HL-60 (cell line): Measurements from ENCODE around the gene RHO.
"Not testable (repeated sequence)": the region's sequence is repeated elsewhere in the genome, so short reads cannot be mapped to it uniquely, and the experiment has no call there.

Source experiments
- DNase-seq, 2 experiments: peaks; one replicate each; pipeline ENCODE4 v3.0.0-alpha.2; 2010 to 2020; ENCODE audit warnings: low read depth in 1 of 2, low spot score in 1 of 2
- H3K27ac ChIP-seq: fragments of 250-450 bp; sonication (Bioruptor Pico); replicated peaks from 2 replicates; pipeline ENCODE4 v1.5.1; 2020; ENCODE audit warnings: mild to moderate bottlenecking, moderate library complexity
- H3K27me3 ChIP-seq: fragments of 250-450 bp; sonication (Bioruptor Pico); 2 replicates; pipeline ENCODE4 v1.5.1; 2021; ENCODE audit warnings: mild to moderate bottlenecking, moderate library complexity; ENCODE audit not compliant: insufficient read depth, poor library complexity, severe bottlenecking
- H3K4me3 ChIP-seq: replicated peaks from 2 replicates; pipeline ENCODE4 v1.5.1; 2011; ENCODE audit warnings: mild to moderate bottlenecking, control low read depth, low read length; ENCODE audit not compliant: insufficient read depth
- GABPA ChIP-seq: IDR thresholded peaks from 2 replicates; pipeline ENCODE4 v1.6.1; 2012; ENCODE audit warnings: low read depth
- POLR2AphosphoS5 ChIP-seq: IDR thresholded peaks from 2 replicates; pipeline ENCODE4 v1.6.1; 2012; ENCODE audit warnings: low read depth
- SPI1 ChIP-seq: IDR thresholded peaks from 2 replicates; pipeline ENCODE4 v1.6.1; 2012; ENCODE audit warnings: low read depth, mild to moderate bottlenecking, borderline replicate concordance
- TF ChIP-seq, protein P1 (sequence below): IDR thresholded peaks from one replicate; pipeline ENCODE4 v1.5.1; 2011; ENCODE audit warnings: low read length, control low read depth, inconsistent platforms; ENCODE audit not compliant: insufficient read depth
- TF ChIP-seq, protein P2 (sequence below): IDR thresholded peaks from 2 replicates; pipeline ENCODE4 v1.6.1; 2012; ENCODE audit warnings: low read depth; ENCODE audit not compliant: insufficient replicate concordance

The RHO gene

DNA sequence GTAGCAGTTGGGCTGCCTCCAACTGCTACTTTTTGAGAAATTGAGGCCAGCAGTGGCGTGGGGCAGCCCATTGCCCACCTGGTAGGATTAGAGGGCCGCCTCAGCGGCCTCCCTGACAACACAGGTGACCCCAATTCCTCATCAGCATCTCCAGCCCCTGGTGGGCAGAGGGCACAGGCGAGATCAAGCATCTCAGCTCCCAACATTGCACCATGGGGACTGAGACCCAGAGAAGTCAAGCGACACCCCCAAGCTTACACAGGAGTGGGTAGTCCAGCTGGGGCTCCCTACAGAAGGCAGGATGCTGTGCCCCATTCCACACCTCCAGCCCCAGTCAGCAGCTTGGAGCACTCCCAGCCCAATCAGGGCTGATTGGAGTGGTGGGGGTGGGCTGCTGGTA lies 14.3 kb downstream of the RHO start:
- no peaks in the 10 kb centered on the region for H3K27me3 ChIP-seq
- no peak overlapping the region for H3K4me3 ChIP-seq
- no peak overlapping the region for H3K27ac ChIP-seq
- TF ChIP-seq SPI1 (no peak), GABPA (no peak), POLR2AphosphoS5 (no peak)
- TF ChIP-seq, protein P1, sequence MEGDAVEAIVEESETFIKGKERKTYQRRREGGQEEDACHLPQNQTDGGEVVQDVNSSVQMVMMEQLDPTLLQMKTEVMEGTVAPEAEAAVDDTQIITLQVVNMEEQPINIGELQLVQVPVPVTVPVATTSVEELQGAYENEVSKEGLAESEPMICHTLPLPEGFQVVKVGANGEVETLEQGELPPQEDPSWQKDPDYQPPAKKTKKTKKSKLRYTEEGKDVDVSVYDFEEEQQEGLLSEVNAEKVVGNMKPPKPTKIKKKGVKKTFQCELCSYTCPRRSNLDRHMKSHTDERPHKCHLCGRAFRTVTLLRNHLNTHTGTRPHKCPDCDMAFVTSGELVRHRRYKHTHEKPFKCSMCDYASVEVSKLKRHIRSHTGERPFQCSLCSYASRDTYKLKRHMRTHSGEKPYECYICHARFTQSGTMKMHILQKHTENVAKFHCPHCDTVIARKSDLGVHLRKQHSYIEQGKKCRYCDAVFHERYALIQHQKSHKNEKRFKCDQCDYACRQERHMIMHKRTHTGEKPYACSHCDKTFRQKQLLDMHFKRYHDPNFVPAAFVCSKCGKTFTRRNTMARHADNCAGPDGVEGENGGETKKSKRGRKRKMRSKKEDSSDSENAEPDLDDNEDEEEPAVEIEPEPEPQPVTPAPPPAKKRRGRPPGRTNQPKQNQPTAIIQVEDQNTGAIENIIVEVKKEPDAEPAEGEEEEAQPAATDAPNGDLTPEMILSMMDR, result no peak
- TF ChIP-seq, protein P2, sequence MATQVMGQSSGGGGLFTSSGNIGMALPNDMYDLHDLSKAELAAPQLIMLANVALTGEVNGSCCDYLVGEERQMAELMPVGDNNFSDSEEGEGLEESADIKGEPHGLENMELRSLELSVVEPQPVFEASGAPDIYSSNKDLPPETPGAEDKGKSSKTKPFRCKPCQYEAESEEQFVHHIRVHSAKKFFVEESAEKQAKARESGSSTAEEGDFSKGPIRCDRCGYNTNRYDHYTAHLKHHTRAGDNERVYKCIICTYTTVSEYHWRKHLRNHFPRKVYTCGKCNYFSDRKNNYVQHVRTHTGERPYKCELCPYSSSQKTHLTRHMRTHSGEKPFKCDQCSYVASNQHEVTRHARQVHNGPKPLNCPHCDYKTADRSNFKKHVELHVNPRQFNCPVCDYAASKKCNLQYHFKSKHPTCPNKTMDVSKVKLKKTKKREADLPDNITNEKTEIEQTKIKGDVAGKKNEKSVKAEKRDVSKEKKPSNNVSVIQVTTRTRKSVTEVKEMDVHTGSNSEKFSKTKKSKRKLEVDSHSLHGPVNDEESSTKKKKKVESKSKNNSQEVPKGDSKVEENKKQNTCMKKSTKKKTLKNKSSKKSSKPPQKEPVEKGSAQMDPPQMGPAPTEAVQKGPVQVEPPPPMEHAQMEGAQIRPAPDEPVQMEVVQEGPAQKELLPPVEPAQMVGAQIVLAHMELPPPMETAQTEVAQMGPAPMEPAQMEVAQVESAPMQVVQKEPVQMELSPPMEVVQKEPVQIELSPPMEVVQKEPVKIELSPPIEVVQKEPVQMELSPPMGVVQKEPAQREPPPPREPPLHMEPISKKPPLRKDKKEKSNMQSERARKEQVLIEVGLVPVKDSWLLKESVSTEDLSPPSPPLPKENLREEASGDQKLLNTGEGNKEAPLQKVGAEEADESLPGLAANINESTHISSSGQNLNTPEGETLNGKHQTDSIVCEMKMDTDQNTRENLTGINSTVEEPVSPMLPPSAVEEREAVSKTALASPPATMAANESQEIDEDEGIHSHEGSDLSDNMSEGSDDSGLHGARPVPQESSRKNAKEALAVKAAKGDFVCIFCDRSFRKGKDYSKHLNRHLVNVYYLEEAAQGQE, result no peak
- no peak for DNase-seq

DNA sequence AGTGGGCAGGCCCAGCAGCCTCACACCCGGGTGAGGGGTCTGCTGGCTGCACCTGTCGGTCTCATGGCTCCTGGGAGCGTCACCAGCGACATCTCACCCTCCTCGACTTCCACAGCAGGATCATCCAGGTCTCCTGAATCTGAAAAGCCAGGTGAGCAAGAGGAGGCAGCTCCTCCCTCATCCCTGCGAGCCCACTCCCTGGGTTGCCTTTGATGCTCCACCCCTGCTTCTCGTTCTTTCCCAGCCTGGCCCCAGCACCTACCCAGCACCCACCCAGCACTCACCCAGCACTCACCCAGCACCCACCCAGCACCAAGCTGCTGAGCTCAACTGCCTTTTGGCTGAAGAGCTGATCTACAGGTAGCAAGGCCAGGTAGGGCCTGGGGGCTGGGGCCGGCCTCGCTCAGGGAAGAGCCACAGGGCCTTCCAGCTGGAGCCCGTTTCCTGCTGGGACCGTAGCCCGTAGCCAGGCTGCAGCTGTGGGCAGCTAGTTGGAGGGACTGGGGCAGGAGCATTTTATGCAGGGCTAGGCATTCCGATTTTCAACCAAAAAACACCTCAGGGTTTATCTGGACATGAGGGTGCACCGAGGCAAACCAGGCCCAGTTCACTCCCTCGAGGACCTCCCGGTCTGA lies 14.8 kb downstream of the RHO start, which contains the start of gene H1-8:
H1-8 (plus strand) TSS at position 20 of the 635 bp plus-strand sequence; CDS start at position 64, 44 bp downstream.
- TF ChIP-seq, protein P1, result no peak
- TF ChIP-seq GABPA, result no peak
- TF ChIP-seq SPI1, result no peak
- TF ChIP-seq, protein P2, result no peak
- TF ChIP-seq POLR2AphosphoS5, result no peak
- Histone ChIP-seq H3K4me3 (no peak within 1 kb of the TSS), H3K27me3 (no peaks in the 10 kb centered on the region), H3K27ac (no peak within 1 kb of the TSS)
- DNase-seq, result no peak

DNA sequence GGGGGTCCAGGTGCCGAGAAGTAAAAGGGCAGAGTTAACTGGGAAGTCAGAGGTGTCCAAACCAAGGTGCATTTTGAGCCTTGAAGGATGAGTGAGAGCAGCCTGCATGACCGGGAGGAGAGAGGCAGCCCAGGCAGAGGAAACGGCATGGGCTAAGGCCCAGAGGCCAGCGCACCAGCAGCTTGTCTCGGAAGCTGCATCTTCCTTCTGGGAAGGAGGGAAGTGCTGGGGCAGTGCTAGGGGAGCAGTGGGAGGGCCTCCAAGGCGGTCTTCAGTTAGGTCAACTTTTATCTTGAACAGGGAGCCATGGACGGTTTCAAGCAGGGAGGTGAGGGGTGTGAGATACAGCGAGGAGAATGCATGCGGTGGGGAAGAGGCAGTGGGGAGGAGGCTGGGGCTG lies 15.6 kb downstream of the RHO start:
- no peak overlapping the region for H3K4me3 ChIP-seq
- H3K27ac ChIP-seq, result no peak overlapping the region
- DNase-seq, result no peak
- H3K27me3 ChIP-seq, result no peaks in the 10 kb centered on the region
- TF ChIP-seq SPI1 (no peak), POLR2AphosphoS5 (no peak), GABPA (no peak)
- TF ChIP-seq, protein P1, result no peak
- TF ChIP-seq, protein P2, result no peak

DNA sequence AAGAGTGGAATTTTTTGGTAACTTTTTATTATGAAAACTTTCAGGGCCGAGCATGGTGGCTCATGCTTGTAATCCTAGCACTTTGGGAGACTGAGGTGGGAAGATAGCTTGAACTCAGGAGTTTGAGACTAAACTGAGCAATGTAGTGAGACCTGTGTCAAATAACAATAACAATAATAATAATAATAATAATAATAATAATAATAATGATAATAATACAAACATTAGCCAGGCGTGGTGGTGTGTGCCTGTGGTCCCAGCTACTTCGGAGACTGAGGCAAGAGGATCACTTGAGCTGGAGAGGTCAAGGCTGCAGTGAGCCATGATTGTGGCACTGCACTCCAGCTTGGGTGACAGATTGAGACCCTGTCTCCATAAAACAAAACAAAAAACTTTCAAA lies 17.5 kb downstream of the RHO start:
- not testable (repeated sequence) for H3K4me3 ChIP-seq, DNase-seq, H3K27ac ChIP-seq, H3K27me3 ChIP-seq
